Ectodermal cell (in vitro differentiated cells): Measurements from ENCODE around the gene PAK1.

Source experiments
- H3K27ac ChIP-seq: 2 replicates; pipeline ENCODE4 v1.7.0; 2013; ENCODE audit warnings: mild to moderate bottlenecking, low read depth, low read length; ENCODE audit not compliant: insufficient read depth, poor library complexity, severe bottlenecking
- H3K27me3 ChIP-seq: 2 replicates; pipeline ENCODE4 v1.7.0; 2013; ENCODE audit warnings: mild to moderate bottlenecking, low read length; ENCODE audit not compliant: insufficient read depth, control insufficient read depth, poor library complexity, severe bottlenecking
- H3K36me3 ChIP-seq: one replicate; pipeline ENCODE4 v1.7.0; 2013; ENCODE audit warnings: low read length; ENCODE audit not compliant: control insufficient read depth, insufficient read depth
- H3K4me1 ChIP-seq: one replicate; pipeline ENCODE4 v1.7.0; 2013; ENCODE audit warnings: low read length; ENCODE audit not compliant: control insufficient read depth, insufficient read depth
- H3K4me3 ChIP-seq: 2 replicates; pipeline ENCODE4 v1.7.0; 2013; ENCODE audit warnings: low read depth, low read length, control low read depth; ENCODE audit not compliant: insufficient read depth
- H3K9me3 ChIP-seq: 2 replicates; pipeline ENCODE4 v1.7.0; 2013; ENCODE audit warnings: mild to moderate bottlenecking, low read length, moderate library complexity; ENCODE audit not compliant: control insufficient read depth
- WGBS, 2 experiments: methylation state at CpG; one replicate each; pipeline ENCODE4 v1.1.7; 2013; ENCODE audit warnings: missing lambda C conversion rate in 2 of 2; 5-methylcytosine and 5-hydroxymethylcytosine counted together

The PAK1 gene

GRCh38 chr11:77322506-77322905, 151.4 kb downstream of the PAK1 start:
- 93 to 94% methylated on average over 2 of the region's 2 CpGs for WGBS, 2 experiments
- H3K27ac ChIP-seq, result no peak overlapping the region
- no peaks in the 10 kb centered on the region for H3K36me3 ChIP-seq
- no peak overlapping the region for H3K4me3 ChIP-seq
- no peaks in the 10 kb centered on the region for H3K9me3 ChIP-seq
- H3K4me1 ChIP-seq, result no peaks in the 10 kb centered on the region
- no peaks in the 10 kb centered on the region for H3K27me3 ChIP-seq

- Histone ChIP-seq H3K9me3 (no peaks in the 10 kb centered on the region), H3K27me3 (no peaks in the 10 kb centered on the region), H3K4me1 (no peaks in the 10 kb centered on the region), H3K36me3 (no peaks in the 10 kb centered on the region), H3K4me3 (no peak overlapping the region), H3K27ac (no peak overlapping the region)
- WGBS, 2 experiments, result 92 to 96% methylated on average over 1 of the region's 1 CpG
Observed at GRCh38 chr11:77320351-77320750, 153.5 kb downstream of the PAK1 start.

- WGBS, 2 experiments, result 89 to 98% methylated on average over 2 of the region's 2 CpGs
- Histone ChIP-seq H3K27me3 (no peaks in the 10 kb centered on the region), H3K4me1 (no peaks in the 10 kb centered on the region), H3K36me3 (no peaks in the 10 kb centered on the region), H3K27ac (no peak overlapping the region), H3K4me3 (no peak overlapping the region), H3K9me3 (no peaks in the 10 kb centered on the region)
Observed at GRCh38 chr11:77318600-77318999, 155.3 kb downstream of the PAK1 start.

GRCh38 chr11:77316733-77317342, 157.1 kb downstream of the PAK1 start:
- Histone ChIP-seq H3K36me3 (no peaks in the 10 kb centered on the region), H3K4me3 (no peak overlapping the region), H3K9me3 (no peaks in the 10 kb centered on the region), H3K27ac (no peak overlapping the region), H3K27me3 (no peaks in the 10 kb centered on the region), H3K4me1 (no peaks in the 10 kb centered on the region)
- 93 to 94% methylated on average over 5 of the region's 5 CpGs for WGBS, 2 experiments

GRCh38 chr11:77312107-77312506, 161.8 kb downstream of the PAK1 start:
- no peaks in the 10 kb centered on the region for H3K36me3 ChIP-seq
- no peaks in the 10 kb centered on the region for H3K9me3 ChIP-seq
- no peak overlapping the region for H3K4me3 ChIP-seq
- no peak overlapping the region for H3K27ac ChIP-seq
- H3K4me1 ChIP-seq, result no peaks in the 10 kb centered on the region
- H3K27me3 ChIP-seq, result no peaks in the 10 kb centered on the region

- no peaks in the 10 kb centered on the region for H3K9me3 ChIP-seq
- no peaks in the 10 kb centered on the region for H3K27me3 ChIP-seq
- 89 to 94% methylated on average over 3 of the region's 3 CpGs for WGBS, 2 experiments
- no peak overlapping the region for H3K27ac ChIP-seq
- H3K36me3 ChIP-seq, result no peaks in the 10 kb centered on the region
- H3K4me1 ChIP-seq, result no peaks in the 10 kb centered on the region
- H3K4me3 ChIP-seq, result no peak overlapping the region
Observed at GRCh38 chr11:77311701-77312100, 162.2 kb downstream of the PAK1 start.

- Histone ChIP-seq H3K27ac (no peak overlapping the region), H3K4me1 (no peaks in the 10 kb centered on the region), H3K27me3 (no peaks in the 10 kb centered on the region), H3K36me3 (no peaks in the 10 kb centered on the region), H3K4me3 (no peak overlapping the region), H3K9me3 (no peaks in the 10 kb centered on the region)
- WGBS, 2 experiments, result 82 to 85% methylated on average over 5 of the region's 5 CpGs
Observed at GRCh38 chr11:77310721-77311120, 163.2 kb downstream of the PAK1 start.

GRCh38 chr11:77309401-77310085, 164.4 kb downstream of the PAK1 start:
- Histone ChIP-seq H3K9me3 (no peaks in the 10 kb centered on the region), H3K27ac (no peak overlapping the region)

GRCh38 chr11:77308838-77309237, 165.1 kb downstream of the PAK1 start:
- H3K4me3 ChIP-seq, result no peak overlapping the region
- H3K9me3 ChIP-seq, result no peaks in the 10 kb centered on the region
- H3K36me3 ChIP-seq, result no peaks in the 10 kb centered on the region
- no peaks in the 10 kb centered on the region for H3K4me1 ChIP-seq
- no peak overlapping the region for H3K27ac ChIP-seq
- no peaks in the 10 kb centered on the region for H3K27me3 ChIP-seq

More at GRCh38 chr11:77309401-77310085, 164.4 kb downstream of the PAK1 start:
- 82 to 89% methylated on average over 4 of the region's 5 CpGs for WGBS, 2 experiments
- H3K36me3 ChIP-seq, result no peaks in the 10 kb centered on the region
- H3K4me3 ChIP-seq, result no peak overlapping the region
- no peaks in the 10 kb centered on the region for H3K27me3 ChIP-seq
- no peaks in the 10 kb centered on the region for H3K4me1 ChIP-seq

GRCh38 chr11:77303328-77303727, 170.6 kb downstream of the PAK1 start:
- WGBS, 2 experiments, result 74 to 77% methylated on average over 2 of the region's 2 CpGs
- no peaks in the 10 kb centered on the region for H3K4me1 ChIP-seq
- H3K9me3 ChIP-seq, result no peaks in the 10 kb centered on the region
- no peak overlapping the region for H3K4me3 ChIP-seq
- no peak overlapping the region for H3K27ac ChIP-seq
- no peaks in the 10 kb centered on the region for H3K27me3 ChIP-seq
- H3K36me3 ChIP-seq, result no peaks in the 10 kb centered on the region
